ENCODE measurements around the gene SPPL3.

GRCh38 chr12:120760349-120761254, 143.6 kb downstream of the SPPL3 start:
- no peak for TF ChIP-seq CTCF (IDR thresholded peaks at IDR 0.05; ENCODE audit: insufficient read depth, low read length, poor library complexity, severe bottlenecking)
- TF ChIP-seq EZH2phosphoT487 (conservative IDR thresholded peaks at IDR 0.05; ENCODE audit: low read length), result no peak
